GM21786 (cell line): ENCODE measurements around the gene CCDC106.

Source experiments
- ATAC-seq: cut with Tn5 transposase; IDR thresholded peaks from one replicate; pipeline ENCODE4 v1.9.1; 2021; ENCODE audit not compliant: unreplicated experiment

Gene CCDC106

DNA sequence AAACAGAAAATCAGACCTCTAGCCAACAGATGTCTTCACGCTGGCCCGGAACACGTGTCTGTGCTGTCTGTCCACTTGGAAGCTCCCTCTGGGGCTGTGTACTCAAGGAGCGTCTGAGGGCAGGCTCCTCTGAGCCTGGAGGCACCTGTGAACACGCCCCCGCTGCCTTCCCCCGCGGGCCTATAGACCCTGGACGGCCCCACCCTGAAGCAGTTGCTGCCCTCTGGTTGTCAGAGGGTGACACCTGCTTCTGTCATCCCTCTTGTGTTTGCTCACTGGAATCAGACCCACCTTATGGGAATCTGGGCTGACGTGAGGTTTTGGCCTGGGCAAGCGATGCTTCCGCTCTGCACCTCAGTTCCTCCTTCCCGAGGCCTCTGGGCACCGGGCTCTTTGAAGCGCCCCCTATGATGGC, 46.2 kb downstream of the CCDC106 start:
- no peak for ATAC-seq

DNA sequence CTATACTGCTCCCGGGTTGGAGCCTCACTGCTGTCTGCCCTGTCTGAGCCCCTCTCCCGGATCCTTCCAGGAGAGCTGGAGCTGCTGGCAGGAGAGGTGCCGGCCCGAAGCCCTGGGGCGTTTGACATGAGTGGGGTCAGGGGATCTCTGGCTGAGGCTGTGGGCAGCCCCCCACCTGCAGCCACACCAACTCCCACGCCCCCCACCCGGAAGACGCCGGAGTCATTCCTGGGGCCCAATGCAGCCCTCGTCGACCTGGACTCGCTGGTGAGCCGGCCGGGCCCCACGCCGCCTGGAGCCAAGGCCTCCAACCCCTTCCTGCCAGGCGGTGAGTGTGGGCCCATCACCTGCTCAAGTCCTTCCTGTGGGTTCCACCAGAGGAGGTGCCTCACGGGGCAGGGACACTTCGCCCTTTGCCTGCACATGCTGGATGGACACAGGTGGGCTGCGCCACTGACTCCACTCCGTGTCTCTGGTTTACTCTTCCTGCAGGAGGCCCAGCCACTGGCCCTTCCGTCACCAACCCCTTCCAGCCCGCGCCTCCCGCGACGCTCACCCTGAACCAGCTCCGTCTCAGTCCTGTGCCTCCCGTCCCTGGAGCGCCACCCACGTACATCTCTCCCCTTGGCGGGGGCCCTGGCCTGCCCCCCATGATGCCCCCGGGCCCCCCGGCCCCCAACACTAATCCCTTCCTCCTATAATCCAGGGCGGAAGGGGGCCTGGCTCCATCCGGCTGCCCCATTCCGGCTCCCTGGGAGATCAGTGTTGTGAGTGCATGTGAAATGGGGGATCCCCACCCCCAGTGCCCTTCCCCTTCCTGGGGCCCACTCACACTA, 46.9 kb downstream of the CCDC106 start:
- no peak for ATAC-seq

DNA sequence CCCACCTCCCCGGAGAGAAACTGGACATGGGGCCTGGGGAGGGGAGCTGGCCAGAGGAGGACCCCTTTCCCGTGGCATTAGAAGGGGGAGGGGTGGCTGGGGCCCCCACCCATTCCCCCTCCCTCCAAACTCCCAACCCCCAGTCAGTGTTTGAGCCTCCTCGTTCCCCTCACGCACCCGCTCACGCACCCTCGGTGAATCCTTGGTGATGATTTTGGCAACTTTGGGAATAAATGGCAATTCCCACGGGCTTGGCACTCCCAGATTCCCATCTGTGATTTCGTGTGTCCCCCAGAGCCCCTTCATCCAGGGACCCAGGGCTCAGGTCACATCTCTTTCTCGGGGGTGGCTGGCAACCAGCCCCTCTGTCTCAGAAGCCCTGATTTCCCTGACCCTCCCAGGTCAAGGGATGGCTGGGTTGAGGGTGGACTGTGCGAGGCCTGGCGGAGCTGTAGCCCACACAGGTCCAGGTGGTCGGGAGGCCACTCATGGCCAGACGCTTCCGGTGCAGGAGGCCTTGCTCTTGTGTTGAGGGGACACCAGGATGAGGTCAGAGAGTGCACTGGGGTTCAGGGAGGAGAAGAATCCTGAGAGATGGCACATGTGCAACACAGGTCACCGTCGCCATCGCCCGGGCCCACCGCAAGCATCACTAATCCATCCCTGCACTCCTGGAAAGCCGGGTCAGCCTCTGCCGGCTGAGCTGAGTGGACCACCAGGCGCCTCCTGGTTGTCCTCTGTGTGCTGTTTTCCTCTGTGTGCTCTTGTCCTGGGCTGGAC, 47.7 kb downstream of the CCDC106 start:
- ATAC-seq: no peak

DNA sequence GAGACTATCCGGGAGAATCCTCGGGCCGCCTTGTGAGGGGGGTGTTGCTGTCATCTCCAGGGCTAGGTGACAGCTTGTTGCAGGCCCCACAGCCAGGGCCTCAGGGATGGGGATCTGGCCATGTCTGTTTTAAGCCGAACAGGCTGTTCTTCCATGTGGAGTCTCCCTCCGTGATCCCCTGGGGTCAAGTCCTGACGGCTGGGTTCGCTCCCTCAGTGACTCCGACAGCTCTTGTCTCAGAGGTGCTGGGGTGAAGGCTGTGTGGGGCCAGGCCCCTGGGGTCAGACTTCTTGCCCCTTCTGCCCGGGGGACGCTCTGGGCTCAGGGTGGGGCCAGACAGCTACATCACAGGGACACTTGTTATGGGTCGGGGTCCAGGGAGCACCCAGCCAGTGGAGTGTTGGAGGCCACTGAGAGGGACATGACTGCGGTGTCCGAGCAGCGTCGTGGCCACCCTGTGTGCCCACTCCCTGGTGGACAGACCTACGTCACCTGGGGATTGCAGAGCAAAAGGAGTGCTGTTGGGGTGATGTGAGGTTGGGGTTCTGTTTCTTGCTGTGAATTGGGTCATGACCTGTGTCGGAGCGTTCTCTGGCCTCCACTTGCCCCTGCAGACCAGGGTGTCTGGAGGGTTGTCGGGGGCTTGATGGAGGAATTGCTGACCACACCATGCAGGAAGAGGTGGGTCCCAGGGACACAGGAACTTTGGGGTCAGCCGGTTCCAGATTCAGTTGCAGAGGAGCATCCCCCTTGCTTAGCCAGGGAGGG, 48.5 kb downstream of the CCDC106 start:
- ATAC-seq: no peak

DNA sequence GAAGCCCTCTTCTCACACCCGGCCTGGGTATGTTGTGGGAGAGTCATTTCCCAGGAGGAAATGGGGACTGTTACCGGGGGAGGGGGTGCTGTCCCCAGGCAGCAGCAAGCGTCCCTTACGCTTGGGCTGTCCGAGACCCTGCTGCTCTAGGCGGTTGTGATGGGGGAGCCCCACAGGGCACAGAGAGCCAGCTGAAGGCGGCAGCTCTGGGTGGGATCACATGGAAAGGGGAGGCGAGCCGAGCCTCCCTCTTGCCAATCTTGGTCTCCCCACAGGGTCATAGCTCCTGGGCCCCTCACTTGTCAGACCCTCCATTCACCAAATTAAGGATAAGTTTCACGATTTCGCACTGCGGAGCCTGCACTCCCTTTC, 49.0 kb downstream of the CCDC106 start:
- ATAC-seq: no peak

DNA sequence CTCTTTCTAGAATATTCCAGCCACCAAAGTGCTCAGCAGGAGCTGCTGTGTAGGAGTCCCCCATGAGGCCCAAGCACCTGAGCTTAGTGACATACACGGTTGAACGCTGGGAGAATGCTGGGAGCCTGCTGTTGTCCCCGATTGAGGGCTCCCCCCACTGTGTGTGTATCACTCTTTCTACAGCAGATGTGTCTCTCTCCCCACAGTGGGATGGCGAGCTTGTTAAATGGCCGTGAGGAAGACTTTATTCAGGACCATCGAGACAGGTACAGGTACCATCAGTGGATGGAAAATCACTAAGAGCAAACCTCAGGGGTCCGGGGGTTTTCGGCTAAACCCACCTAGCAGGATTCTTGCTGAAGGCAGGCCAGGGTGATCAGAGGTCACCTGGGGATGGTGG, 49.7 kb downstream of the CCDC106 start:
- no peak for ATAC-seq

DNA sequence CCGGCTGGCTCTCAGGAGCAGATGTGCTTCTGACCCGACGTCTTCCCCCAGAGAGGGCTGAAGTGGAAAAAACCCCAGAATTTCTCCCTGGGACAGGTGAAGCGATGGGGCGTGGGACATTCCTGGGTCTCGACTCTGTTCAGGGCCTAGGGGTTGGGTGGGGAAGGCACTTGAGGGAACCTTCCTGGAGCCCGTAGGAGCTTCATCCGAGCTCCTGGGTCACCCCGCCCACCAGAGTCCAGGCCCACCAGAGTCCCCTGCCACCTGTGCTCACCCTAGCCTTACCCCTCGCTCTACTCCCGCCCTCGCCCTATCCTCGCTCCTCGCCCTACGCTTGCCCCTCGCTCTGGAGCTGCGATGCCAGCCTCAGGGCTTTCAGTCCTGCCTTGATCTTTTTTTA, 50.2 kb downstream of the CCDC106 start:
- ATAC-seq: no peak

DNA sequence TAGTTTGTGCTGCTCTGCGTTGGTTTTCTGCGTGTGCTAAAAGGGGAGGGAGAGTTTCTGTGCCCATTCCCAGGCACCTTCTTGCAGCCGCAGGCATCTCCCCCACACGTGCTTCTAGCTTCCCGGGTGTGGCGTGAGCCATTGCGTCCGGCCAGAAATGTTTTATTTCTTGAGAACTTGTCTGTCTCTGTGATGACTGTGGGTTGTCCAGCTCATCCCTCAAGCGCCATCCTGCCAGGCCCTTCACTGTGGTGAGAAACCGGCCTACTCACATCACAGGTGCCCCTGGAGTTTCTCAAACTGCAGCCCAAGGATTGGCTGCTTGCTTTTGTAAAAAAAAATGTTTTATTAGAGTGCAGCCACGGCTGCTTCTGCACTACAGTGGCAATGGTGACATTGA, 51.2 kb downstream of the CCDC106 start:
- ATAC-seq: no peak

DNA sequence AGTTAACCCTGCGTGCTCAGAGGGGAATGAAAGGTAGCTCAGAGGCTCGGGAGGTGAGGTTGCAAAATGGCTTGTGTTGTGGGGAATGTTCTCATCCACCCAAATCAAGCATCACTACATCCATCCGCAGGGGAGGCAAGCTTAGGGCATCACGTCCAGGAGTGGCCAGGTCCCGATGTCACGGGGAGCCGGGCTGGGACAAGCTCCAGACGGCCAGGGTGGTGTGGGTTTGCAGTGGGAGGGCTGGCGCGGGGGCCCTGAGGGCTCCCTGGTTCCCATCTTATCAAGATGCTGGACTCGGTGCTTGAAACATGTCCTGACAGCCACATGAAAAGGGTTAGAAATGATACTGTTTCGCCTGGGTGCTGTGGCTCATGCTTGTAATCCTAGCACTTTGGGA, 52.8 kb downstream of the CCDC106 start:
- ATAC-seq: no peak

DNA sequence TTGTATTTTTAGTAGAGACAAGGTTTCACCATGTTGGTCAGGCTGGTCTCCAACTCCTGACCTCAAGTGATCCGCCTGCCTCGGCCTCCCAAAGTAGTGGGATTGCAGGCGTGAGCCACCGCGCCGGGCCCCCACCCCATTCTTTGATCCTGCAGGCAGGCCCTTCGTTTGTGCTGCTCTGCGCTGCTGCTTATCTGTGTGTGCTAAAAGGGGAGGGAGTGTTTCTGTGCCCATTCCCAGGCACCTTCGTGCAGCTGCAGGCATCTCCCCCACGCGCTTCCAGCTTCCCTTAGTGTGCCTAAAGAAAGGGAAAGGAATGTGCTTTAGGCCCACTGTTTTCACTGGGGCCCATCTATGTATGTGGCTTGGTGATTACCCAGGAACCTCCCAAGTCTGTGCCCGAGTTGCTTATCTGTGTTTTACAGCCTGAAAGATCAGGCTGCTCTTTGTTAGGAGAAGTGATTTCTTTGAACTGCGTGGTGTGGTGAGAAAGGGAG, 54.2 kb downstream of the CCDC106 start:
- ATAC-seq: no peak
